ENCODE measurements around the gene ZBTB38.

Gene ZBTB38

GRCh38 chr3:141337991-141338390 is 30.3 kb upstream of the ZBTB38 start:
- DNase-seq = no peak

GRCh38 chr3:141338881-141339280 is 29.4 kb upstream of the ZBTB38 start:
- no peak for DNase-seq

- DNase-seq = no peak
Observed at GRCh38 chr3:141341536-141341935, 26.8 kb upstream of the ZBTB38 start.

GRCh38 chr3:141342386-141342785 is 25.9 kb upstream of the ZBTB38 start:
- DNase-seq = no peak

- no peak for DNase-seq
Observed at GRCh38 chr3:141343077-141343476, 25.2 kb upstream of the ZBTB38 start.

GRCh38 chr3:141343865-141344271 is 24.4 kb upstream of the ZBTB38 start:
- no peak for DNase-seq

- DNase-seq = no peak
Observed at GRCh38 chr3:141345528-141345927, 22.8 kb upstream of the ZBTB38 start.

- no peak for DNase-seq
Observed at GRCh38 chr3:141346007-141346406, 22.3 kb upstream of the ZBTB38 start.

GRCh38 chr3:141346418-141346817 is 21.9 kb upstream of the ZBTB38 start:
- no peak for DNase-seq

GRCh38 chr3:141346839-141347238 is 21.5 kb upstream of the ZBTB38 start:
- no peak for DNase-seq

- no peak for DNase-seq
Observed at GRCh38 chr3:141348837-141349236, 19.5 kb upstream of the ZBTB38 start.

GRCh38 chr3:141349711-141350110 is 18.6 kb upstream of the ZBTB38 start:
- DNase-seq = no peak

- DNase-seq = no peak
Observed at GRCh38 chr3:141350666-141351065, 17.6 kb upstream of the ZBTB38 start.

GRCh38 chr3:141352262-141352984 is 15.9 kb upstream of the ZBTB38 start:
- DNase-seq = no peak

- no peak for DNase-seq
Observed at GRCh38 chr3:141353652-141354495, 14.4 kb upstream of the ZBTB38 start.

GRCh38 chr3:141354517-141354916 is 13.8 kb upstream of the ZBTB38 start:
- no peak for DNase-seq

- no peak for DNase-seq
Observed at GRCh38 chr3:141355242-141355641, 13.1 kb upstream of the ZBTB38 start.

- no peak for DNase-seq
Observed at GRCh38 chr3:141356046-141356445, 12.3 kb upstream of the ZBTB38 start.

GRCh38 chr3:141360888-141361598 is 7.3 kb upstream of the ZBTB38 start:
- DNase-seq = peak; percentile 50

GRCh38 chr3:141362736-141363135 is 5.6 kb upstream of the ZBTB38 start:
- DNase-seq = no peak

GRCh38 chr3:141365201-141365600 is 3.1 kb upstream of the ZBTB38 start:
- no peak for DNase-seq

- no peak for DNase-seq
Observed at GRCh38 chr3:141366285-141367037, 1.8 kb upstream of the ZBTB38 start.

Measured in DMS79 treated with DMSO at 0.1 percent for 48 hours (cell line).